Measurements from ENCODE around the gene GJB3.

Gene GJB3

GRCh38 chr1:34780528-34780927 lies 486 bp upstream of the GJB3 start:
- Histone ChIP-seq H3K9me3 (ENCODE audit: control insufficient read depth, low read length) (no peaks in the 10 kb centered on the region), H2BK5ac (ENCODE audit: low read depth, low read length, poor library complexity, severe bottlenecking) (no peak overlapping the region), H3K18ac (ENCODE audit: low read depth in 1 of 2, low read length in 2 of 2) (no peak overlapping the region), H3K27me3 (ENCODE audit: control insufficient read depth in 1 of 2, insufficient read depth in 1 of 2, low read length in 2 of 2) (peaks cover 70 to 73% of the 10 kb centered on the region in 2 experiments), H2AFZ (ENCODE audit: low read depth, low read length) (no peak overlapping the region), H3K23ac (ENCODE audit: low read length in 2 of 2) (no peak overlapping the region), H2BK12ac (ENCODE audit: low read length in 2 of 2) (no peak overlapping the region), H3K4ac (ENCODE audit: low read depth in 1 of 2, low read length in 2 of 2) (no peak overlapping the region), H3K4me2 (ENCODE audit: low read length, poor library complexity, severe bottlenecking) (no peak overlapping the region), H3K9ac (ENCODE audit: low read length) (no peak overlapping the region), H2BK15ac (ENCODE audit: low read depth, poor library complexity, severe bottlenecking) (no peak overlapping the region), H3K4me3 (ENCODE audit: insufficient read depth in 1 of 2, low read depth in 1 of 2, low read length in 2 of 2) (no peak overlapping the region), H3K79me1 (replicated peaks; ENCODE audit: low read length, poor library complexity, severe bottlenecking) (no peaks in the 10 kb centered on the region), H3K14ac (ENCODE audit: low read length in 2 of 2) (no peak overlapping the region), H4K91ac (ENCODE audit: low read length) (no peak overlapping the region), H2AK5ac (ENCODE audit: low read length, severe bottlenecking) (no peak overlapping the region), H2BK120ac (ENCODE audit: low read depth, low read length) (no peak overlapping the region), H3K36me3 (ENCODE audit: control insufficient read depth in 1 of 2, insufficient read depth in 2 of 2, low read depth in 1 of 2, low read length in 2 of 2) (no peaks in the 10 kb centered on the region), H3K27ac (ENCODE audit: low read length, poor library complexity, severe bottlenecking) (no peak overlapping the region), H3K4me1 (ENCODE audit: control insufficient read depth, insufficient read depth, low read depth, low read length) (peaks cover 10% of the 10 kb centered on the region), H4K8ac (ENCODE audit: low read length) (no peak overlapping the region)
- WGBS = 74% methylated on average over 1 of the region's 2 CpGs
- DNase-seq = no peak

- Histone ChIP-seq H3K27me3 (ENCODE audit: control insufficient read depth in 1 of 2, insufficient read depth in 1 of 2, low read length in 2 of 2) (peaks cover 57 to 78% of the 10 kb centered on the region in 2 experiments), H3K14ac (ENCODE audit: low read length in 2 of 2) (no peak overlapping the region), H3K4me2 (ENCODE audit: low read length, poor library complexity, severe bottlenecking) (no peak overlapping the region), H3K18ac (ENCODE audit: low read depth in 1 of 2, low read length in 2 of 2) (no peak overlapping the region), H3K4me3 (ENCODE audit: insufficient read depth in 1 of 2, low read depth in 1 of 2, low read length in 2 of 2) (no peak overlapping the region), H3K9ac (ENCODE audit: low read length) (no peak overlapping the region), H2BK120ac (ENCODE audit: low read depth, low read length) (no peak overlapping the region), H4K91ac (ENCODE audit: low read length) (no peak overlapping the region), H2BK15ac (ENCODE audit: low read depth, poor library complexity, severe bottlenecking) (no peak overlapping the region), H2BK5ac (ENCODE audit: low read depth, low read length, poor library complexity, severe bottlenecking) (no peak overlapping the region), H3K4ac (ENCODE audit: low read depth in 1 of 2, low read length in 2 of 2) (no peak overlapping the region), H4K8ac (ENCODE audit: low read length) (no peak overlapping the region), H3K9me3 (ENCODE audit: control insufficient read depth, low read length) (no peaks in the 10 kb centered on the region), H3K79me1 (replicated peaks; ENCODE audit: low read length, poor library complexity, severe bottlenecking) (no peaks in the 10 kb centered on the region), H2AK5ac (ENCODE audit: low read length, severe bottlenecking) (no peak overlapping the region), H2BK12ac (ENCODE audit: low read length in 2 of 2) (no peak overlapping the region), H3K27ac (ENCODE audit: low read length, poor library complexity, severe bottlenecking) (no peak overlapping the region), H3K23ac (ENCODE audit: low read length in 2 of 2) (no peak overlapping the region), H3K36me3 (ENCODE audit: control insufficient read depth in 1 of 2, insufficient read depth in 2 of 2, low read depth in 1 of 2, low read length in 2 of 2) (no peaks in the 10 kb centered on the region), H2AFZ (ENCODE audit: low read depth, low read length) (no peak overlapping the region), H3K4me1 (ENCODE audit: control insufficient read depth, insufficient read depth, low read depth, low read length) (peaks cover 10% of the 10 kb centered on the region)
- DNase-seq = no peak
- WGBS = 4% methylated on average over 8 of the region's 18 CpGs
Measured at GRCh38 chr1:34781844-34782391, 904 bp downstream of the GJB3 start.

GRCh38 chr1:34784751-34785221 lies 3.8 kb downstream of the GJB3 start:
- no peak overlapping the region for H2AFZ ChIP-seq (ENCODE audit: low read depth, low read length)
- no peak overlapping the region for H3K4me3 ChIP-seq (ENCODE audit: insufficient read depth in 1 of 2, low read depth in 1 of 2, low read length in 2 of 2)
- no peaks in the 10 kb centered on the region for H3K79me1 ChIP-seq (replicated peaks; ENCODE audit: low read length, poor library complexity, severe bottlenecking)
- H3K4ac ChIP-seq (ENCODE audit: low read depth in 1 of 2, low read length in 2 of 2) = no peak overlapping the region
- no peak overlapping the region for H2BK15ac ChIP-seq (ENCODE audit: low read depth, poor library complexity, severe bottlenecking)
- no peaks in the 10 kb centered on the region for H3K36me3 ChIP-seq (ENCODE audit: control insufficient read depth in 1 of 2, insufficient read depth in 2 of 2, low read depth in 1 of 2, low read length in 2 of 2)
- peaks cover 8% of the 10 kb centered on the region for H3K4me1 ChIP-seq (ENCODE audit: control insufficient read depth, insufficient read depth, low read depth, low read length)
- no peaks in the 10 kb centered on the region for H3K9me3 ChIP-seq (ENCODE audit: control insufficient read depth, low read length)
- H2BK12ac ChIP-seq (ENCODE audit: low read length in 2 of 2) = no peak overlapping the region
- no peak overlapping the region for H3K14ac ChIP-seq (ENCODE audit: low read length in 2 of 2)
- no peak overlapping the region for H3K4me2 ChIP-seq (ENCODE audit: low read length, poor library complexity, severe bottlenecking)
- no peak overlapping the region for H3K18ac ChIP-seq (ENCODE audit: low read depth in 1 of 2, low read length in 2 of 2)
- no peak overlapping the region for H4K8ac ChIP-seq (ENCODE audit: low read length)
- H2BK5ac ChIP-seq (ENCODE audit: low read depth, low read length, poor library complexity, severe bottlenecking) = no peak overlapping the region
- H3K23ac ChIP-seq (ENCODE audit: low read length in 2 of 2) = no peak overlapping the region
- H3K27ac ChIP-seq (ENCODE audit: low read length, poor library complexity, severe bottlenecking) = no peak overlapping the region
- no peak overlapping the region for H2BK120ac ChIP-seq (ENCODE audit: low read depth, low read length)
- no peak for DNase-seq
- 89% methylated on average over 28 of the region's 28 CpGs for WGBS
- peaks cover 29 to 79% of the 10 kb centered on the region in 2 experiments for H3K27me3 ChIP-seq (ENCODE audit: control insufficient read depth in 1 of 2, insufficient read depth in 1 of 2, low read length in 2 of 2)
- H4K91ac ChIP-seq (ENCODE audit: low read length) = no peak overlapping the region
- H2AK5ac ChIP-seq (ENCODE audit: low read length, severe bottlenecking) = no peak overlapping the region
- H3K9ac ChIP-seq (ENCODE audit: low read length) = no peak overlapping the region

GRCh38 chr1:34785231-34785874 lies 4.3 kb downstream of the GJB3 start:
- Histone ChIP-seq H3K18ac (ENCODE audit: low read depth in 1 of 2, low read length in 2 of 2) (no peak overlapping the region), H2AK5ac (ENCODE audit: low read length, severe bottlenecking) (no peak overlapping the region), H2BK12ac (ENCODE audit: low read length in 2 of 2) (no peak overlapping the region), H3K79me1 (replicated peaks; ENCODE audit: low read length, poor library complexity, severe bottlenecking) (no peaks in the 10 kb centered on the region), H3K27ac (ENCODE audit: low read length, poor library complexity, severe bottlenecking) (no peak overlapping the region), H3K14ac (ENCODE audit: low read length in 2 of 2) (no peak overlapping the region), H3K4me3 (ENCODE audit: insufficient read depth in 1 of 2, low read depth in 1 of 2, low read length in 2 of 2) (no peak overlapping the region), H4K91ac (ENCODE audit: low read length) (no peak overlapping the region), H3K4ac (ENCODE audit: low read depth in 1 of 2, low read length in 2 of 2) (no peak overlapping the region), H4K8ac (ENCODE audit: low read length) (no peak overlapping the region), H2BK5ac (ENCODE audit: low read depth, low read length, poor library complexity, severe bottlenecking) (no peak overlapping the region), H2BK120ac (ENCODE audit: low read depth, low read length) (no peak overlapping the region), H3K23ac (ENCODE audit: low read length in 2 of 2) (no peak overlapping the region), H2AFZ (ENCODE audit: low read depth, low read length) (no peak overlapping the region), H3K9me3 (ENCODE audit: control insufficient read depth, low read length) (peaks cover 2% of the 10 kb centered on the region), H3K9ac (ENCODE audit: low read length) (no peak overlapping the region), H2BK15ac (ENCODE audit: low read depth, poor library complexity, severe bottlenecking) (no peak overlapping the region), H3K27me3 (ENCODE audit: control insufficient read depth in 1 of 2, insufficient read depth in 1 of 2, low read length in 2 of 2) (peaks cover 24 to 74% of the 10 kb centered on the region in 2 experiments), H3K4me2 (ENCODE audit: low read length, poor library complexity, severe bottlenecking) (no peak overlapping the region), H3K36me3 (ENCODE audit: control insufficient read depth in 1 of 2, insufficient read depth in 2 of 2, low read depth in 1 of 2, low read length in 2 of 2) (no peaks in the 10 kb centered on the region), H3K4me1 (ENCODE audit: control insufficient read depth, insufficient read depth, low read depth, low read length) (peaks cover 8% of the 10 kb centered on the region)
- DNase-seq = no peak
- WGBS = 86% methylated on average over 22 of the region's 22 CpGs

All from mesenchymal stem cell (in vitro differentiated cells and primary cell).